Activated CD8-positive, alpha-beta memory T cell treated with anti-CD3 and anti-CD28 coated beads, Interleukin-2, amount 10 ng/mL, durations not matched to agents 7 days and 5 days (primary cell): ENCODE data around the gene CEP89. TPM values are rescaled to one million over a fixed set of nuclear protein-coding genes. Genes with fewer than 3 reads are reported as not detected.

Experiments used
- ATAC-seq: fragments of 150-1000 bp; cut with Tn5 transposase; one replicate; pipeline ENCODE4 v1.10.0; 2021; ENCODE audit warnings: moderate library complexity
- CTCF ChIA-PET: fragments of 350-600 bp; sonication (Branson Sonifier 250); formaldehyde crosslinking; loops from one replicate; lab custom pipeline; 2021; ENCODE audit warnings: antibody characterized with exemption; lab: Charles Lee
- DNase-seq: peaks from one replicate; pipeline ENCODE4 v3.0.0-alpha.2; 2020
- H3K27ac Mint-ChIP-seq: one replicate; pipeline ENCODE4 v1.8.0; 2021; ENCODE audit warnings: mild to moderate bottlenecking, mixed read lengths
- H3K27me3 Mint-ChIP-seq: one replicate; pipeline ENCODE4 v1.8.0; 2021; ENCODE audit warnings: mixed read lengths
- H3K36me3 Mint-ChIP-seq: one replicate; pipeline ENCODE4 v1.8.0; 2021; ENCODE audit warnings: mild to moderate bottlenecking, mixed read lengths
- H3K4me1 Mint-ChIP-seq: one replicate; pipeline ENCODE4 v1.8.0; 2021; ENCODE audit warnings: mixed read lengths
- H3K4me3 Mint-ChIP-seq: one replicate; pipeline ENCODE4 v1.8.0; 2021; ENCODE audit warnings: mild to moderate bottlenecking, moderate library complexity, mixed read lengths
- H3K9me3 Mint-ChIP-seq: one replicate; pipeline ENCODE4 v1.8.0; 2022; ENCODE audit warnings: low read depth, mixed read lengths
- total RNA-seq, 2 experiments: library from RNA; stranded (reverse); gene quantifications; one replicate each; pipeline ENCODE4 v1.2.3, GENCODE V29; 2021

Gene CEP89
- total RNA-seq, 2 experiments from 2014 or later, result 17.9 to 21.9 TPM

DNA sequence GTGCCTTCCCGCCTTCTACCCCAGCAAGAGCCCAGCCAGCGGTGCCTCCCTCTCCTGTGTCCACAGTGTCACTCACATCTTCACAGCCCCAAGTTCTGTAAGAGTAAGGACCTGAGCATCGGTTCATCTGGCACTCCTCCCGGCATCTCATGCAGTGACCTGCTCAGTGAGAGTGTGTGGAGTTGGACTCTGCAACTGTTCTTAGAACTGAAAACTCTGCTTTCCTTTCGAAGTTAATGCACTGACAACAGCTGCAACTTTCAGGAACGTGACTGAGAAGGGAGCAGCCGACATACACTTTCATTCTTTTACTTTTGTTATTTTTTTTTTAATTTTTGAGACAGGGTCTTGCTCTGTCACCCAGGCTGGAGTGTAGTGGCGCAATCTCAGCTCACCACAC is 41.2 kb downstream of the CEP89 start:
- Mint-ChIP-seq H3K4me1 (no peaks in the 10 kb centered on the region), H3K4me3 (no peak overlapping the region), H3K9me3 (peaks cover 2% of the 10 kb centered on the region), H3K36me3 (peaks cover 33% of the 10 kb centered on the region), H3K27me3 (no peaks in the 10 kb centered on the region), H3K27ac (no peak overlapping the region)
- DNase-seq (no peak), ATAC-seq (no peak)
- CTCF ChIA-PET, result no interaction called here

DNA sequence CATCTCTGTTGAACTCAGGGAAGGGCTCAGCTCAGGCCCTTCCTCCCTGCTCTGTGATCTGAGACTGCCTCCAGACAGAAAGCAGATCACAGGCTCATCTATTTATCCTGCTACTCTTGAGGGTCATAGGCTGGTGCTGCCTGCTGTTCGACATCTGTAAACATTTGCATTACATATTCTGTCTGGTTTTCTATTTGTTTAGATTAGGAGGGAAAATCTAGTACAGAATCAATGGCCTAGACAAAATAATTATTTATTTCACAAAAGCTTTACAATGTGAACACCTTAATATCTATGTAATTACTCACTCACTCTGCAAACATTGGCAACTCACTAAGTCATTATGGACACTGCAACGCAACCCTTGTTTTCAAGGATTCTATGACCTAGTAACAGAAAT is 43.0 kb downstream of the CEP89 start:
- Mint-ChIP-seq H3K27ac (no peak overlapping the region), H3K9me3 (peaks cover 2% of the 10 kb centered on the region), H3K27me3 (no peaks in the 10 kb centered on the region), H3K4me3 (no peak overlapping the region), H3K4me1 (no peaks in the 10 kb centered on the region), H3K36me3 (peaks cover 33% of the 10 kb centered on the region)
- ATAC-seq, result no peak
- CTCF ChIA-PET, result no interaction called here
- no peak for DNase-seq

DNA sequence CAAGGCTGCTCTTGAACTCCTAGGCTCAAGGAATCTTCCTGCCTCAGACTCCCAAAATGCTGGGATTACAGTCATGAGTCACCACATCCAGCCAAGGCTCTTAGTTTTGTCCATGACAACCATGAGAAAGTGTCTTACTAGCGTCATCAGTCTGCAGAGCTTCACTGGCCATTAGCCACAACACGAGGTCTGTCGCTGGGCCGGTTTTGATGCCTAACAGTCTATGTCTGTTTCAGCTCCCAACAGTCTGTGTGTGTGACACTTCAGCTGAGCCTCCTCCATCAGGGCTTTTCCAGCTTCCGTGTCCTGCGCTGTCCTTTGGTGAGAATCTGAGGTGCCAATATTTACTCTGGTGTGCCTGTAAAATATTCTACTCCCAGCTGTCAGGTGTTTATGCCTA is 47.6 kb downstream of the CEP89 start:
- Mint-ChIP-seq H3K27ac (no peak overlapping the region), H3K36me3 (peaks cover 22% of the 10 kb centered on the region), H3K27me3 (no peaks in the 10 kb centered on the region), H3K4me1 (no peaks in the 10 kb centered on the region), H3K9me3 (peaks cover 2% of the 10 kb centered on the region), H3K4me3 (no peak overlapping the region)
- DNase-seq, result no peak
- no peak for ATAC-seq
- CTCF ChIA-PET, result no interaction called here

DNA sequence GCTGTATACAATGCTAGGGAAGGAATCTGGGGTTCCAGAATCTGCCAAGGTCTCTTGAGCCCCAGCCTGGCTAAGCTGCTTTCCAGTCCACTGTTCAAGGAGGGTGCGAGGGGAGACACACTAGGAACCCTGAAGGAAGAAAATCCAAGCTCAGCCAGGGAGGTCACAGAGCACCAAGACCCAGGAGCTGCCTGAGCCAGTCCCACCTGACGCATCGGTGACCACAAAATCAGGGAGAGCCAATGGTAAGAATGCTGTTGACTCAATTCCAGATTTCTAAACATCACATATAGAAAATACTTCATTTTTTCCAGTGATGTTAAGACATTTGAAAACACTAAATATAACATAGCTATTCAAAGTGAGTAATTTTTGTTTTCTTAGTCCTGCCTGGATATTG is 50.1 kb downstream of the CEP89 start:
- Mint-ChIP-seq H3K27me3 (no peaks in the 10 kb centered on the region), H3K27ac (no peak overlapping the region), H3K9me3 (no peaks in the 10 kb centered on the region), H3K4me1 (peaks cover 2% of the 10 kb centered on the region), H3K4me3 (no peak overlapping the region), H3K36me3 (peaks cover 5% of the 10 kb centered on the region)
- DNase-seq (no peak), ATAC-seq (no peak)
- CTCF ChIA-PET, result no interaction called here

DNA sequence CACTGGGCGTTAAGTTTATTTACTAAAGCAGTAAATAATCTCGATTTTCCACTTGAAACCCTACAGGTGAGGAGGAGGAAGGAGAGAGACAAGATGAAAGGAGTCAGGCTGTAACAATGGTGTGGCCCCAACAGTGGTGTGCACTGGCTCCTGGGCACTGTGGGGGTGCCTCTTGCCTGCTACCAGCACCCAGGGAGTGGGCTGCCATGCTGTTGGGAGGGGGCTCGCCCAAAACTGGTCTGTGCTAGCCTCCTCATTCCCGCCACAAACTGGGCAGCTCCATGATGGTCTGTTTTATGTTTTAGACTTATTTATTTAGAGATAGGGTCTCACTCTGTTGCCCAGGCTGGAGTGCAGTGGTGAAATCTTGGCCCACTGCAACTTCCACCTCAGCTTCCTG is 52.4 kb downstream of the CEP89 start:
- H3K9me3 Mint-ChIP-seq, result no peaks in the 10 kb centered on the region
- ATAC-seq, result no peak
- no peaks in the 10 kb centered on the region for H3K27me3 Mint-ChIP-seq
- H3K36me3 Mint-ChIP-seq, result peaks cover 2% of the 10 kb centered on the region
- no peak for DNase-seq
- CTCF ChIA-PET, result no interaction called here
- H3K4me1 Mint-ChIP-seq, result peaks cover 2% of the 10 kb centered on the region
- H3K27ac Mint-ChIP-seq, result no peak overlapping the region
- no peak overlapping the region for H3K4me3 Mint-ChIP-seq

DNA sequence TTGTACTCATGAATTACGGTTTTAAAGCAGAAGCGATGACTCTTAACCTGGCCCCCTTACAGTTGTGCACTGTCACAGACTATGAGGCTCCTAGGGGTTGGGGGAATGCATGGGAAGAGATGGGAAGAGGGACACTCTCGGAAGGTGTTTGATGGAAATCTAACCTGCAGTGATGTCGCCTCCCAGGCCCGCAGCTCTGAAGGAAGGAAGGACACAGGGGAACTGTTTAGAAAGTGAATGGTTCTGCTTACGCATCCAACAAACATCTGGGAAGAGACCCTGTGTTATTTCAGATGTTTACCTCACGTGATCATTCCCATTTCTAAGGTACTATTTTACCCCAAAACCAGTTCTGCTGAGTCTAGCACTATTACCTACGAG is 54.2 kb downstream of the CEP89 start:
- DNase-seq (no peak), ATAC-seq (no peak)
- CTCF ChIA-PET, result no interaction called here
- Mint-ChIP-seq H3K36me3 (no peaks in the 10 kb centered on the region), H3K4me3 (no peak overlapping the region), H3K27ac (no peak overlapping the region), H3K4me1 (peaks cover 2% of the 10 kb centered on the region), H3K27me3 (no peaks in the 10 kb centered on the region), H3K9me3 (no peaks in the 10 kb centered on the region)

DNA sequence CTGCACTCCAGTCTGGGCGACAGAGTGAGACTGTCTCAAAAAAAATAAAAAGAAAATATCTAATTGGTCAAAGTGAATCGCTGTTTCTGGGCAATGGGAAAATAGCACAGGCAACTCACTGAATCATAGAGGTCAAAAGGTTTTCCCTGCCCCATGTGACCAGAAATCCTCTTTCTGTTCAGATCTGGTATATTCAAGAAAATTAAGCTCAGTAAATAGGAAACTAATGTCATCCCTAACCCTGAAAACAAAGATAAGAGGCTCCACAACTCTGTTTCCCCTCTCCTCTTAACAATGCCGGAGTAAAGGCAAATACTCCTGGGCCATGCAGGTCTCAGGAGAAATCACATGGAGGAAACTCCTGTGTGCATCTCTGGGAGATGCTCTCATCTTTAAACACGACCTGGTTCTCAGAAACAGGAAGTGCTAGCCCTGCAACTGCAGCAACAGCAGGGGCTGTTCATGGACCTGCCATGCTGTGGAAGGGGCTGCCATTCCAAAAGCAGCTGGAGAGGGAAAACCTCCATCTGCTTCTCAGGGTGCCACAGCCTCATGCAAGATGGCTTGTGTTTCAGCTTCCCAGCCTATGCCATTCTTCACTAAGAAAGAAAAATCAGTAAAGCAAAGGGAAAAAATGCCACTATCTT is 54.7 kb downstream of the CEP89 start:
- Mint-ChIP-seq H3K9me3 (no peaks in the 10 kb centered on the region), H3K27ac (no peak overlapping the region), H3K4me3 (no peak overlapping the region), H3K4me1 (peaks cover 2% of the 10 kb centered on the region), H3K36me3 (peaks cover 1% of the 10 kb centered on the region), H3K27me3 (no peaks in the 10 kb centered on the region)
- CTCF ChIA-PET, result no interaction called here
- DNase-seq (no peak), ATAC-seq (no peak)

DNA sequence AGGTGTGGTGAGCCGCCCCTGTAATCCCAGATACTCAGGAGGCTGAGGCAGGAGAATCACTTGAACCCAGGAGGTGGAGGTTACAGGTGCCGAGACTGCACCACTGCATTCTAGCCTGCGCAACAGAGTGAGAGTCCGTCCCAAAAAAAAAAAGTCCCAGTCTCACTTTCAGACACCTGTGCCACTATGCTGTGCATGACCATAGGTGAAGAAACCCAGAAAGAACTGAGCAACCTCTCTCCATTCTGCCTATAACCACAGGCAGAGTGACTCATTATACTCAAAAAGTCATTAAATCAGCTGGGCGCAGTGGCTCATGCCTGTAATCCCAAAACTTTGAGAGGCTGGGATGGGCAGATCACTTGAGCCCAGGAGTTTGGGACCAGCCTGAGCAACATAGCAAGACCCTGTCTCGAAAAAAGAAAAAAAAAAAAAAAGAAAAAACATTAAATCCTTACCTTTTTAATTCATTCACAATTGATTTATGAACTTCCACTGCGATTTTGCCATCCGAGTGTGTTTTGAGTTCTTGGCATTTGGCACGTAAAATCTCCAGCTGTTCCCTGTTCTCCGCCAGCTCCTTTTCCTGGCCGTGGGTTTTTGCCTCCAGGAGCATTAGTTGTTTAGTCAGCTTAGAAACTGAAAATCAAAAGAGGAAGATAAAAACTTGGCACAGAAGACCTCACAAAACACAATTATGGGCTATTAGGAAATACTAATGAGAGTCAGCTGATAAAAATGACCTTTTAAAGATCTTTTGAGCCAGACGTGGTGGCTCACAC is 56.7 kb downstream of the CEP89 start:
- CTCF ChIA-PET, result interaction anchor here (0.7 kb wide), 1 partner anchor 863 kb away, joined by 3 read pairs; no protein-coding TSS in a partner anchor
- Mint-ChIP-seq H3K27ac (no peak overlapping the region), H3K4me1 (peaks cover 2% of the 10 kb centered on the region), H3K36me3 (peaks cover 1% of the 10 kb centered on the region), H3K27me3 (no peaks in the 10 kb centered on the region), H3K4me3 (no peak overlapping the region), H3K9me3 (no peaks in the 10 kb centered on the region)
- DNase-seq, result no peak
- no peak for ATAC-seq

DNA sequence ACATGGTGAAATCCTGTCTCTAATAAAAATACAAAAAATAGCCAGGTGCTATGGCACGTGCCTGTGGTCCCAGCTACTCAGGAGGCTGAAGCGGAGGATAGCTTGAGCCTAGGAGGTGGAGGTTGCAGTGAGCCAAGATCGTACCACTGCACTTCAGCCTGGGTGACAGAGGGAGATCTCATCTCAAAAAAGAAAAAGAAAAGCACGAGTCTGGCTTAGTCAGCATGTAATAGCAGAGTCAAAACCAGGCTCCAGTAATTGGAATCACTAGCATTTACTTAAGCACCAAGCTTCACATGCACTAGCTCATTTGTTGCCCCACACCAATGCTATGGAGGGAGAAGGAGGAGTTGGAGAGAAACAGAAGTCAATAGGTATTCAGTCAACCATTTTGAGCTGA is 60.3 kb downstream of the CEP89 start:
- H3K27me3 Mint-ChIP-seq, result no peaks in the 10 kb centered on the region
- peaks cover 8% of the 10 kb centered on the region for H3K36me3 Mint-ChIP-seq
- H3K27ac Mint-ChIP-seq, result no peak overlapping the region
- CTCF ChIA-PET, result no interaction called here
- no peaks in the 10 kb centered on the region for H3K4me1 Mint-ChIP-seq
- DNase-seq (no peak), ATAC-seq (no peak)
- H3K4me3 Mint-ChIP-seq, result no peak overlapping the region
- H3K9me3 Mint-ChIP-seq, result no peaks in the 10 kb centered on the region

DNA sequence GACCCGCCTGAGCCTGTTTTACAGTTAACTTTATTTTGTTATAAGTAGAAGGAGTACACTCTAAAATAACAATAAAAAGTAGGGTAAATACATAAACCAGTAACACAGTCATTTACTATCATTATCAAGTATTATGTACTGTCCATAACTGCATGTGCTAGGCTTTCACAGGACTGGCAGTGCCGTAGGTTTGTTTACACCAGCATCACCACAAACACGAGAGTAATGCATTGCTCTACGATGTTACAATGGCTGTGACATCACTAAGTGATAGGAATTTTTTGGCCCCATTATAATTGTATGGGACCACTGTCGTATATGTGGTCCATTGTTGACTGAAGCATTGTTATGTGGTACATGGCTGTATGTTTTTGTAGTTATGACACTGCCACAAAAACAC is 60.9 kb downstream of the CEP89 start:
- H3K4me3 Mint-ChIP-seq, result no peak overlapping the region
- ATAC-seq (no peak), DNase-seq (no peak)
- H3K27ac Mint-ChIP-seq, result no peak overlapping the region
- CTCF ChIA-PET, result no interaction called here
- H3K4me1 Mint-ChIP-seq, result no peaks in the 10 kb centered on the region
- peaks cover 1% of the 10 kb centered on the region for H3K9me3 Mint-ChIP-seq
- peaks cover 10% of the 10 kb centered on the region for H3K36me3 Mint-ChIP-seq
- H3K27me3 Mint-ChIP-seq, result no peaks in the 10 kb centered on the region

DNA sequence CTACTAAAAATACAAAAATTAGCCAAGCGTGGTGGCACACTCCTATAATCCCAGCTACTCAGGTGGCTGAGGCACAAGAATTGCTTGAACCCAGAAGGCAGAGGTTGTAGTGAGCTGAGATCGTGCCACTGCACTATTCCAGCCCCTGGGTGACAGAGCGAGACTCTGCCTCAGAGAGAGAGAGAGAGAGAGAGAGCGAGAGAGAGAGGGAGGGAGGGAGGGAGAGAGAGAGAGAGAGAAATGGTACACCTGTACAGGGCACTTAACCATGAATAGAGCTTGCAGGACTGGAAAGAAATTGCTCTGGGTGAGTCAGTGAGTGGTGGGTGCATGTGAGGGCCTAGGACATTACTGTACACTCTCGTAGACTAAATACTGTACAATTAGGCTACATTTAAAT is 61.7 kb downstream of the CEP89 start:
- Mint-ChIP-seq H3K4me1 (no peaks in the 10 kb centered on the region), H3K4me3 (no peak overlapping the region), H3K27me3 (no peaks in the 10 kb centered on the region), H3K36me3 (peaks cover 11% of the 10 kb centered on the region), H3K27ac (no peak overlapping the region), H3K9me3 (peaks cover 2% of the 10 kb centered on the region)
- no peak for DNase-seq
- CTCF ChIA-PET, result no interaction called here
- ATAC-seq, result no peak

DNA sequence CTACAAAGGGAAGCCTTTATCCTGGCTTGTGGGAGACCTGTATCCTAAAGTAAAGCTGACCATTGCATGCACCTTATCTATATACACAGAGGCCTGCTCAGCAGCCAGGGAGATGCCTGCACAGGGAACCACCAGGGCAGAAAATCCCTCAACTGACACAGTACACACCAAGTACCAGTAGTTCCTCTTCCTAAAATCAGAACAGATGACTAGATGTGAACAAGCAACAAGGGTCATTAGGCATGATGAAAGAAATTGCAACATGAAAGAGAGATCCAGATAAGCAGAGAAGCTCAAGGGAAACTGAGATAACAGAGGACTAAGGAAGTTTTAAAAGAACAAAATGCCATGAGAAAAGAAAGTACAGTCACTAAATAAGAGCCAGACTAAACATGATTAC is 62.5 kb downstream of the CEP89 start:
- Mint-ChIP-seq H3K9me3 (peaks cover 2% of the 10 kb centered on the region), H3K27ac (no peak overlapping the region), H3K36me3 (peaks cover 13% of the 10 kb centered on the region), H3K4me1 (no peaks in the 10 kb centered on the region), H3K27me3 (no peaks in the 10 kb centered on the region), H3K4me3 (no peak overlapping the region)
- CTCF ChIA-PET, result no interaction called here
- ATAC-seq (no peak), DNase-seq (no peak)

DNA sequence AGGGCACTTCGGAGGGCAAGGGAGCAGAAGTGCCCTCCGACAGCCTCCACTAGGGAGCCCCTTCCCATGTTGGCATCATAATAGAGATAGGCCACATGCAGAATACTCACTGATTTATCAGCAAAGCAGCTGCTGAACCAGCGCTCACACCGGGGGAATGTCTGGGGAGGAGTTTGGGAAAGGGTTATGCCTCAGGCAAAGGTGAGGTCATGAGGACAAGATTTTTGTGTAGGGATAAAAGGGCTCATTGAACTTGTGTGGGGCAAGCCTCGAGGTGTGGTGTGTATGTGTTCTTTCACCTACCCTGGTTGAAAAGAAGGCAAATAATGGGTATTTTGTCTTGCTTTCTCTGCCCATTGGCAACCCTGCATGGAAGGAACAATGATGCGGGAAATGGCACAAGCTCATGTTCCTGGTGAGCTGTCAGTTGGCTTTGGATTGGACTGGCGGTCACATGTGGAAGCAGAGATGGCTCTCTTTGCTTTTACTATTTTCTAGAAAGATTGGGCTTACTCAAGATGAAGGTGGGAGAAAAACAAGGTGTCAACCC is 63.0 kb downstream of the CEP89 start:
- CTCF ChIA-PET, result no interaction called here

DNA sequence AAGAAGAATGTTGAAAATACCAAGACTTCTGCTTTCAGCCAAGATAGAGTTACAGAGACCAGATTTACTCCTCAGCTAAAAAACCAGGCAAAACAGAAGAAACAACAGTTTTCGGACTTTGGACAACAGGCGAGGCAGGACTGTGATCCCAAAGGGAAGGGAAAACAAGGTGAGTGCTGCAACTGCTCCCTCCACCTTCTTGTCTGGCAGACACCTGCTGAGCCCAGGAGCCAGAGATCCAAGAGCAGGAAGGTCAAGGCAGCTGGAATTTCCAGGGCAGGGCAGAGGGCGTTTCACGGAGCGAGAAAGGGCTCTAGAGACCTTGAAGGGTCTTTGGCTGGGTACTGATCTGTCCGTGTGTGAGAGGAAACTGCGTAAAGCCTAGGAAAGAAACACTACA is 69.3 kb downstream of the CEP89 start:
- peaks cover 9% of the 10 kb centered on the region for H3K36me3 Mint-ChIP-seq
- H3K4me3 Mint-ChIP-seq, result no peak overlapping the region
- H3K4me1 Mint-ChIP-seq, result no peaks in the 10 kb centered on the region
- H3K27ac Mint-ChIP-seq, result no peak overlapping the region
- H3K27me3 Mint-ChIP-seq, result no peaks in the 10 kb centered on the region
- peaks cover 2% of the 10 kb centered on the region for H3K9me3 Mint-ChIP-seq
- ATAC-seq (no peak), DNase-seq (no peak)
- CTCF ChIA-PET, result no interaction called here

More for the DNA sequence above, 63.0 kb downstream of the CEP89 start:
- H3K27me3 Mint-ChIP-seq, result no peaks in the 10 kb centered on the region
- no peak for ATAC-seq
- peaks cover 2% of the 10 kb centered on the region for H3K9me3 Mint-ChIP-seq
- H3K27ac Mint-ChIP-seq, result no peak overlapping the region
- H3K4me3 Mint-ChIP-seq, result no peak overlapping the region
- DNase-seq, result no peak
- peaks cover 13% of the 10 kb centered on the region for H3K36me3 Mint-ChIP-seq
- no peaks in the 10 kb centered on the region for H3K4me1 Mint-ChIP-seq
